Nucleus accumbens (tissue), 56 donors: ENCODE results near the gene DNLZ.
A peak's percentile ranks its signal among the peaks of the same experiment; 100 is the strongest.
"Not testable (repeated sequence)": the region's sequence is repeated elsewhere in the genome, so short reads cannot be mapped to it uniquely, and the experiment has no call there.

ENCODE experiments used
- DNase-seq, 56 donors: peaks; one replicate each; lab custom pipeline; 2025; lab: John Stamatoyannopoulos, UW

The DNLZ gene

GRCh38 chr9:136324501-136325300, 38.8 kb downstream of the DNLZ start:
- DNase-seq, result no peak

DNA sequence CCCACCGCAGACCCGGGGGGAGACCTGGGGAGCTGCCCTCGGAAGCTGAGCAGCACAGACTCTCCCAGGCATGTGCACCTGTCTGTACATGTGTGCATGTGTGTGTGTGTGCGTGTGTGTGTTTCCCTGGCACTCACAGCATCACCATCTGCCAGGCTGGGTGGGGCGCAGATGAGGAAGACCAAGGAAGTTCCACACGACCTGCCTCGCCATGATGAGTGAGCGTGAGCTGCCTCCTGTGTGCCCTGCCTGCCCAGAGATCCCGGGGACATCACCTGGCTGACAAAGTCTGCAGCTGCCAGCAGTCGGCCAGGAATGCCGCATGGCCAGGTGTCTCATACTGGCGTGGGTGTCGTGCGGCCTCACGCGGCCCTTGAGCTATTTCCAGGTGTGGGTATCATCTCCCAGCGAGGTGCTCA, 40.2 kb downstream of the DNLZ start:
- no peak for DNase-seq

DNA sequence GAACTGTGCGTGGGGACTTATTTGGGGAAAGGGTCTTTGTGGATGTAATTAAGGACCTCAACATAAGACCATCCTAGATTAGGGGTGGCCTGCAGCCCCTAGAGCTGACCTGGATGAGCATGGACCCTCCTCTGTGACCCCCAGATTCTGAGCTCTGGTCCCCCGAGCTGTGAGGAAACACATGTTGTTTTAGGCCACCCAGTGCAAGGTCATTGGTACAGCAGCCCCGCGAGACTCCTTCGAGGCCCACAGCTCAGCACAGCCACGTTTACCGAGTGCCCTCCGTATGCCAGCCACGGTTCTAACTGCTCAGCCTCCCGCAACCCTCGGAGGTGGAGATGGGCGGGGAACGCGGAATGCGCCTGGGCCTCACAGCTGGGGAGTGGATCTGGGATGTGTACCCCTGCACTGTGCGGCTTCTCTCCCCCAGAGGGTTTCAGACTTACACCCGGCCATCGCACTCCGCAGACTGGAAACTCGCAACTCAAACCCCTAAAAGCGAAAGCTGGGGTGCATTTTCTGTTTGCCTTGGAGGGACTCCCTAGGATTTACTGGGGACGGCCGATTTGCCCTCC, 40.7 kb downstream of the DNLZ start:
- no peak for DNase-seq

- DNase-seq, result no peak
These were observed 42.0 kb downstream of the DNLZ start for GRCh38 chr9:136321561-136321960.

DNA sequence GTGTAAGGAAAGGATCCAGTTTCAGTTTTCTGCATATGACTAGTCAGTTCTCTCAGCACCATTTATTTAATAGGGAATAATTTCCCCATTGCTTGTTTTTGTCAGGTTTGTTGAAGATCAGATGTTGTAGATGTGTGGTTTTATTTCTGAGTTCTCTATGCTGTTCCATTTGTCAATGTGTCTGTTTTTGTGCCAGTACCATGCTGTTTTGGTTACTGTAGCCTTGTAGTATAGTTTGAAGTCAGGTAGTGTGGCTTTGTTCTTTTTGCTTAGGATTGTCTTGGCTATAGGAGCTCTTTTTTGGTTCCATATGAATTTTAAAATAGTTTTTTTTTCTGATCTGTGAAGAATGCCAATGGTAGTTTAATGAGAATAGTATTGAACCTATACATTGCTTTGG, 42.6 kb downstream of the DNLZ start:
- DNase-seq, result not testable (repeated sequence)

- DNase-seq, result not testable (repeated sequence)
These were observed 43.6 kb downstream of the DNLZ start for GRCh38 chr9:136319955-136320354.

DNA sequence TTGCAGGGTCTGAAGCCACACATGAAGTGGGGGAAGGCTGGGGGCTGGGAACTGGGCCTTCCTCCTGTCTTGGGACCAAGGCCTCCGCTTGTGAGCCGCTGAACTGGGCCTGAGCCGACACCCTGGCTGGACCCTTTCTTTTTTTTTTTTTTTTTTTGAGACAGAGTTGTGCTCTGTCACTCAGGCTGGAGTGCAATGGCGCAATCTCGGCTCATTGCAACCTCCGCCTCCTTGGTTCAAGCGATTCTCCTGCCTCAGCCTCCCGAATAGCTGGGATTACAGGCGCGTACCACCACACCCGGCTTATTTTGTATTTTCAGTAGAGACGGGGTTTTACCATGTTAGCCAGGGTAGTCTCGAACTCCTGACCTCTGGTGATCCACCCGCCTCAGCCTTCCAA, 44.3 kb downstream of the DNLZ start:
- not testable (repeated sequence) for DNase-seq

DNA sequence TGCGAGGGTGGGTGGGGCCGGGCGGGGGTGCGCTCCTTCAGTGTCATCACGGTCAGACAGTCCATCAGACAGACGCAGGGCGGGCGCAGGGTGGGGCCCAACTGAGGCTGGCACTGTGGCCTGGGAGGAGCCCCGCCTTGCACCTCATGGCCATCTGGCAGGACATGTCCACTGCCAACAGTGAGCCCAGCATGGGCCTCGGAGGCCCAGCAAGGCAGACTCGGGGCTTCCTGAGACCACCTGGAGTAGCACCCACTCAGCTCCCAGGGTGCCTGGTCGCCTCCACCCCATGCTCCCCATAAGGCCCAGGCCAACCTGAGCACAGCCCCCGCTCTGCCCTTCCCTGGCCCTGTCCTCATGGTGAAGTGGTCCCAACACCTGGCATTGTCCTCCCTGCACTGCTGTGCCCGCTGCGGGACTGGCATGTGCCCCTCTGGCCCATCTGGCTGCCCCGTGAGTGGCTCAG, 44.7 kb downstream of the DNLZ start:
- DNase-seq, result no peak

DNA sequence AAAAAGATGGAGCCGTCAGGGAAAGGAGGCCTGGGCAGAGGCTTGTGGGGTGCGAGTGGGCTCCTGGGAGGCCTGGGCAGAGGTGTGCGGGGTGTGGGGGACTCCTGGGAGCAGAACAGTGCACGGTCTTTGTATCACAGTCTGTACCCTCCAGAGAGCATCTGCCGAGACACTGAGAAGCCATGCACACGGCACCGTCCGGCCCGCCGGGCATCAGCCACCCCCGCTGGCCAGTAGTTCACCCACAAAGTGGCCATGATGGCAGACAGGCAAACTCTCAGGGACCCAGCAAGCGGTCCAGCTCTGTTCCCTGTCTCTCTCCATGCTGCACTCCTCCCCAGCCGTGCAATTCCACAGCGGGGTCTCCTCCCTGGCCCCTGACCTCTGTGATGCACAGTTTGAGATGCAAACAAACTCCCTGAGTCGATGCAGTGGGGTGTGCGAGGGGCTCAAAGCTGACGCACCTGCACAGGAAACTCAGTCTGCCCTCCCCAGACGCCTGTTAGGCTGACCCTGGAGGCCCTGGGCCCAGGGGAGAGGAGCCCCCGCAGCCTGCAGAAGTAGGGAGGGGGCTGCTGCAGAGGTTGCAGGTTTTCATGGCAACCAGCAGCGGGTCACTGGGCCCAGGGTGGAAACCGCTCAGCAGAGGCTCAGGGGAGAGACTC, 45.3 kb downstream of the DNLZ start:
- no peak for DNase-seq

DNA sequence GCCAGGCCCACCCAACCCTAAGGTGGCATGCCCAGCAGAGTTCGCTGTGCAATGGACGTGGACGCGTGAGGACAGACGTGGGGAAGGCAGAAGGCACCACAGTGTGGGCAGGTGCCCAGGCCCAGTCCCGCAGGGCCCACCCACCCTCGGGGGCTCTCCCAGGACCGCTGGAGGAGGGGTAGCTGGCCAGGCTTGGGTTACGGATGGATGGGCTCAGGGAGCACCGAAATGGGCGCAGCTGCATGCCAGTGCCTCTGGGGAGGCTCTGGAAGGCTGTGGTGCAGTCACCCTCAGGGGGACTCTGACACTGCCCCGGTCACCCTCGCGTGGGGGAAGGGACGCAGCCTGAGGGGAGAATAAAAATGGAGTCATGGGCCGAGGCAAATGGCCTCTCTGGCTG, 45.8 kb downstream of the DNLZ start:
- no peak for DNase-seq

DNA sequence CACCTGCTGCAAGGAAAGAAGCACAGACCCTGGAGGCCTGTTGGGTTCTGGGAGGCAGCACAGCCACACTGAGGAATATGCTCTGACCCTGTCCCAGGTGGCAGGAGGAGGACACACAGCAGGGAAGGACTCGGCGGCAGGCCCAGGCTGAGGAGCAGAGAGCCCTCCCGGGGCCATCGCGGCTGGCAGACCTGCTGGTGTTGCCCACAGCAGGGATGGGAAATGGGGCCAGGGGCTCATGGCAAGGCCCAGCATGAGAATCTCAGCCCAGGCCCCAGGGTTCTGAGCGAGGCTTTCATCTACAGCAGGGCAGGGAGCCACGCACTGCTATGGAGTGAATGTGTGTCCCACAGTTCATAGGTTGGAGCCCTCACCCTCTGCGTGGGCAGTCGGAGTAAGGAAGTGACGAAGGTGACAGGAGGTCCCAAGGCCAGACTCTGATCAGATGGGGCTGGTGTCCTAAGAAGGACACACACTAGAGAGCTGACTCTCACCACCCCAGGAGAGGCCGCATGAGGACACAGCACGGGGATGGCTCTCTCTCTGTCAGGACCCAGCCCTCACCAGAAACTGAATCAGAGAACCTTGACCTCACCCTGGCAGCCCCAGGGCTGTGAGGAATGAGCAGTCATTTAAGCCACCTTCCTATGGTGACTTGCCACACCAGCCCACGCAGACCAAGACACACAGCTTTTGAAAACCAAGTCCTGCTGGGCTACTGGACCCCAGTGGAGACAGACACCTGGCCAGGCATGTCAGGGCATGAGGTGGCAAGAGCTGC, 46.5 kb downstream of the DNLZ start:
- no peak for DNase-seq

DNA sequence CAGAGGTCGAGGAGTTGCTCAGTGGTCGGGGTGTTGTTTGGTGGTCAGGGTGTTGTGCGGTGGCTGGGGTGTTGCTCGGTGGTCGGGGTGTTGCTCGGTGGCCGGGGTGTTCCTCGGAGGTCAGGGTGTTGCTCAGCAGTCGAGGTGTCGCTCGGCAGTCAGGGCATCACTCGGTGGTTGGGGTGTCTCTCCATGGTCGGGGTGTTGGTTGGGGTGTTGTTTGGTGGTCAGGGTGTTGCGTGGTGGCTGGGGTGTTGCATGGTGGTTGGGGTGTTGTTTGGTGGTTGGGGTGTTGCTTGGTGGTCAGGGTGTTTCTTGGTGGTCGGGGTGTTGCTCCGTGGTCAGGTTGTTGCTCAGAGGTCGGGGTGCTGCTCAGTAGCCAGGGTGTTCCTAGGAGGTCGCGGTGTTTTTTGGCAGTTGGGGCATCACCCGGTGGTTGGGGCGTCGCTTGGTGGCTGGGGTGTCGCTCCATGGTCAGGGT, 47.2 kb downstream of the DNLZ start:
- no peak for DNase-seq

GRCh38 chr9:136314944-136315343, 48.6 kb downstream of the DNLZ start:
- no peak for DNase-seq

- DNase-seq, result no peak
These were observed 49.5 kb downstream of the DNLZ start for GRCh38 chr9:136314056-136314416.

GRCh38 chr9:136313111-136314055, 50.2 kb downstream of the DNLZ start:
- no peak for DNase-seq

GRCh38 chr9:136312436-136312835, 51.1 kb downstream of the DNLZ start:
- peak in 32 of 56 donors; percentile 3 to 68 (median 23) for DNase-seq

DNA sequence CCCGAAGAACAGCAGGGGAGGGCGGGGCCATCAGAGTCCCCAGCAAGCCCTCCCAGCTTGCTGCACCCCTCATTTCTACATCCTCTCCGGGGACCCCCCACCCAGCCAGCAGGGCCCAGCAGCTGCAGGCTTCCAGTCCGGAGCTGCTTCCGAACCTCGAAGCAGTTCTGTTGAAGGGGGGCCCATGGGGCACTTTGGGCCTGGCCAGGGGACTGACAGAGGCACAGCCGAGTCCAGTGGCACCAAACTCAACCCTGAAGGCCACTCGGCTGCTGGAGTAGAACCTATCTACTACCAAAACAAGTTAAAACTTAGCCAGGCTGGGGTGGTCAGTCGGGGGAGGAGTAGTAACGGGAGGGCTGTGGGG, 51.6 kb downstream of the DNLZ start:
- DNase-seq, result no peak

DNA sequence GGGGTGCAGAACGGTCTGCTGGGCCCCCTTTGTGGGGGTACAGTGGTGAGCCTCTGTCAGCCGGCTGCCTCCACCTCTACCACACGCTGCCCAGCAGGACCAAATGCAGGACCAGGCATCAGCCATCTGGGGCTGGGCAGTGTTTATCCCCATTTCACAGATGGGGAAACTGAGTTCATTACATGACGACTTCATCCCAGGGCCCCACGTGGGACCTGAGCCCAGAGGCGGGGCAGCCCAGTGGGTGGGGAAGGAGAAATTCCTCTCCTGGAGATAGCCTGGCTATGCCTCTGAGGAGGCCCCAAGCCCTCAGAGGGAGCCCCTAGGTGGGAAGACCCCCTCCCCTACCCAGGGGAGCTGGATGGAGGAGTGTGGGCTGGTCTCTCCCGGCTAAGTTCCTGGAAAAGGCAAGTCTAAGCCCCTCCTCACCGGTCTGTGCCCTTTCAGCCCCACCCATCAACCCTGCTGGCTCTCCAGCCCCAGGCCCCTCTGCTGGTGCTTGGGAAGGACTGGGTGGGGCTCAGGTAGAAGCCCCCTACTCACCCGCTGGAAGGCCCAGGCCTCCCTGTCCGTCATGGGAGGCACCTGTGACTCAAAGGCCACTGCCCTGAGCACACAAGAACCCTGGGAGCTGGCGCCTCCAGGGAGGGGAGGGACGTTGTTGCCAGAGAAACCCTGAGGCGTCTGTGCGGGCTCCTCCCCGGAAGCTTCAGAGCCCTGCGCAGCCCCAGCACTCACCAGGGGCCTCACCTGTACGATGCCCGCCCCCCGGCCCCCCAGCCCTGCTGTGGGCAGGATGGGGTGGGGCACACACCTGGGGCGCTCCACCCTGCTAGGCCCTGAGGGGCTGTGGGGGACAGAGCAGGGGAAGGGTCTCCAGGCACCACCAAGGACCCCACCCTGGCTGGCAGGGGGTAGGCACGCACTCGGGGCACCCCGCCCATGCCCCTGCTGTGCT, 52.2 kb downstream of the DNLZ start:
- DNase-seq, result no peak
